ENCODE measurements around the gene PPP1R9A.
"Not testable (repeated sequence)": the region's sequence is repeated elsewhere in the genome, so short reads cannot be mapped to it uniquely, and the experiment has no call there.

Gene PPP1R9A

GRCh38 chr7:94972296-94972695, 64.9 kb downstream of the PPP1R9A start:
- in situ Hi-C loops (cut with MboI; ENCODE audit: low sequenced_read_pairs), result no loop called here

- in situ Hi-C loops (cut with MboI; ENCODE audit: low sequenced_read_pairs), result no loop called here
These were observed 66.5 kb downstream of the PPP1R9A start for GRCh38 chr7:94973844-94974243.

DNA sequence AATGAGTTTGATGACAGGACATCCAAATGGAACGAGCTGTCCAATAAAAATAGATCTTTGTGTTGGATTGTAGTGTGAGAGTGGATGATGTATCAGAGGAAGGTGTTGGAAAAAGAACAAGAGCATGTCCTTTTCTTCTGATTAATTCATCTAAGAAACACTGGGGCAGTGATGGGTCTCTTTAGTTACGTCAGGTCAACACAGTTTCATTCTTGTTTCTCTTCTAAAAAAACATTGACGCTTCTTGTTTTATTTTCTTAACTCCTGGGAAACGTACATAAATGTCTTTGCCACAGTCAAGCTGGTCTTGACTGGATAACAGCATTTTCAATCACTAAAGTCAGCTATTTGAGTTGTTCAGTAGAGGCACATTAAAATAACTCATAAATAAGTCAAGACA, 67.0 kb downstream of the PPP1R9A start:
- in situ Hi-C loops (cut with MboI; ENCODE audit: low sequenced_read_pairs), result no loop called here

DNA sequence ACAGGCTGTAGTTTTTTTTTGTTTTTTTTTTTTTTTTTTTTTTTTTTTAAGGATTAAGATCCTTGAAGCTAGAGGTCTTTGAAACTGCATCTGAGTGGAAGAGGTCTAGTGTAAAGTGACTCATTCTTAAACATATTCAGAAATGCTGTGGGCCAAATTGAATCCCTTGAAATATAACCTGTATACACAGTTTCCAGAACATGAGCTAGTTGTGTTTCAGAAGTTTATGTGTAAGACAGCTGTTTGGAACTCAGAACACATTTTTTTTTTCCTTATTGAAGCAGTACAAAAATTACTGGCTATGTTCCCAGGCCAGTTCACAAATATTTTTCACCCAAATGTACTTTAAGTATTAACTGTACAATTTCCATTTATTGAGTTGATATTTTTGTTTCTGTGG, 67.9 kb downstream of the PPP1R9A start:
- in situ Hi-C loops (cut with MboI; ENCODE audit: low sequenced_read_pairs), result no loop called here

- in situ Hi-C loops (cut with MboI; ENCODE audit: low sequenced_read_pairs), result no loop called here
These were observed 73.2 kb downstream of the PPP1R9A start for GRCh38 chr7:94980418-94981142.

- in situ Hi-C loops (cut with MboI; ENCODE audit: low sequenced_read_pairs), result no loop called here
These were observed 88.5 kb downstream of the PPP1R9A start for GRCh38 chr7:94995921-94996320.

GRCh38 chr7:94996369-94996768, 89.0 kb downstream of the PPP1R9A start:
- in situ Hi-C loops (cut with MboI; ENCODE audit: low sequenced_read_pairs), result no loop called here

DNA sequence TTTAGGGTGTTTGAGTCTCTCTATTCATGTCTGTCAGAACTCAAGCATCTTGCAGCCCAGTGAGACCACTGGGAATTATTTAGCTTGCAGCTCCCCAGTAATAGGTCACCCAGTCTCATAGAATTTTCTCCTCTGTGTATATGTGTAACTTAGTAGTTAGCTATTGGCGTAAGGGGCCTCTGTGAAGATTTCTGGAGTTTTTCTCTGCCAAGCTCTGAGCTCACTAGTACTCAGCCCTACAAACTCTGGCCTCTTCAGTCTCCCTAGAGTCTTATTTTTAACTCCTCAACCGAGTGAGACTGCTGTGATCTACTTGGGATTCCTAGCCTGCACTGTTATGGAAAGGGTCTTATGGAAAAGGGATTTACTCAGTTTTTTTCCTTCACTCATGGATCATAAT, 90.2 kb downstream of the PPP1R9A start:
- in situ Hi-C loops (cut with MboI; ENCODE audit: low sequenced_read_pairs), result no loop called here

- in situ Hi-C loops (cut with MboI; ENCODE audit: low sequenced_read_pairs), result no loop called here
These were observed 91.1 kb downstream of the PPP1R9A start for GRCh38 chr7:94998266-94999068.

GRCh38 chr7:94999069-94999351, 91.6 kb downstream of the PPP1R9A start:
- in situ Hi-C loops (cut with MboI; ENCODE audit: low sequenced_read_pairs), result no loop called here

DNA sequence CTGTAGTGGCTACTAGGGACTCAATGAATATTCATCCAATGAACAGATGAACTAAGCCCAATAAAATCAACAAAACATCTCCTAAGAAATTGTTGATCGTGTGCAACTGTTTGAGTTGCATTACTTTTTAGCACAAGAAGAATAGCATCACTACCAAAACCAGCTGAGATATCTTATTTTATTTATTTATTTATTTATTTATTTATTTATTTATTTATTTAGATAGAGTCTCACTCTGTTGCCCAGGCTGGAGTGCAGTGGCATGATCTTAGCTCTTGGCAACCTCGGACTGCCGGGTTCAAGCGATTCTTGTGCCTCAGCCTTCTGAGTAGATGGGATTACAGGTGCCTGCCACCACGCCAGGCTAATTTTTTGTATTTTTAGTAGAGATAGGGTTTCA, 92.2 kb downstream of the PPP1R9A start:
- in situ Hi-C loops (cut with MboI; ENCODE audit: low sequenced_read_pairs), result not testable (repeated sequence)

DNA sequence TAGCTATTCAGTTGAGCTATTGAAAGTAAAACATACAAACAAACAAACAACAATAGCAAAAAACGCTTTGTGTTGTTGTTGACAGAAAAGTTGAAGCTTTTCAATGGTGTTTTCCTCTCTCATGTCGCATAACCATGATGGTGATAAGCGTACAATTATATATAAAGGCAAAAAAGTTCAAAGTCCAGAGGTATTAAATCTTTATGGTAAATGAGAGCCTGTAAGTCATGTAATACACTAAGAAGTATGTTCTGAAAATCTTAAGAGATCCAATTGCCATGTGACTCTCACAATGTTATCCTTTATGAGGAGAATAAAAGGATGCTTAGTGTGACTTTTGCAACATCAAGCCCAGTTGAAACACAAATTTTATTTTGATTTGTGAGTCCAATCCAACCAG, 93.9 kb downstream of the PPP1R9A start:
- in situ Hi-C loops (cut with MboI; ENCODE audit: low sequenced_read_pairs), result no loop called here

DNA sequence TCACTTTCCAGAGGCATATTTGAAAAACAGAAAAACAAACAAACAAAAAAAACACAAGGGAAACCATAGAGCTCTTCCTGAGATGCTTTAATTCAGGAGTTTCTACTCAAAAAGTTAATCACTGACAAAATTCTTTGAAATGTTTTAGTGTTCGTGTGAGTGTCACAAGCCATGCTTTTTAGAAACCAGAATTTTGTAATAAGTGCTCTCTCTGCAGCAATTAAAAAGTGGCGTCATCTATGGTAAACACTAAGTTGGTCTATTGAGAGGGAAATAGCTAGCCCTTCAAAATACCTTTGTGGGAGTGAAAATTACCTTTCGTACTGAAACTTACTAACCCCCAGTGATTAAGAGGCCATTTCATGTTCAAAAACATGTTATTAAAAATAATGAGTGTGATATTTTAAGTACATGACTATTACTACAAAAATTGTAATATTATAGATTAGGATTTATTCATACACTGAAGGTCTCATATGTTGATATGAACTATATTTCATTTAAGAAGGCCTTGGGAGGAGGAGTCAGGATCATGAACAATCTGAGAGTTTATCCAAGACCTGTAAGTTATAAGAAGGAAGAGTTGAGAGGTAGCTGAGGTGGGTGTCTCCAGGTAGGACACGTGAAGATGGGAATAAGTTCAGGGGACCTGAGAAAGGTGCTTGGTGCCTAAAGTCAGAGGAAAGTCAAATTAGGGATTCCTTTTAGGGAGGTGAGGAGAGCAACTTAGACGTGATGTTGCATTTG, 94.6 kb downstream of the PPP1R9A start:
- in situ Hi-C loops (cut with MboI; ENCODE audit: low sequenced_read_pairs), result no loop called here

GRCh38 chr7:95002775-95003174, 95.4 kb downstream of the PPP1R9A start:
- in situ Hi-C loops (cut with MboI; ENCODE audit: low sequenced_read_pairs), result no loop called here

DNA sequence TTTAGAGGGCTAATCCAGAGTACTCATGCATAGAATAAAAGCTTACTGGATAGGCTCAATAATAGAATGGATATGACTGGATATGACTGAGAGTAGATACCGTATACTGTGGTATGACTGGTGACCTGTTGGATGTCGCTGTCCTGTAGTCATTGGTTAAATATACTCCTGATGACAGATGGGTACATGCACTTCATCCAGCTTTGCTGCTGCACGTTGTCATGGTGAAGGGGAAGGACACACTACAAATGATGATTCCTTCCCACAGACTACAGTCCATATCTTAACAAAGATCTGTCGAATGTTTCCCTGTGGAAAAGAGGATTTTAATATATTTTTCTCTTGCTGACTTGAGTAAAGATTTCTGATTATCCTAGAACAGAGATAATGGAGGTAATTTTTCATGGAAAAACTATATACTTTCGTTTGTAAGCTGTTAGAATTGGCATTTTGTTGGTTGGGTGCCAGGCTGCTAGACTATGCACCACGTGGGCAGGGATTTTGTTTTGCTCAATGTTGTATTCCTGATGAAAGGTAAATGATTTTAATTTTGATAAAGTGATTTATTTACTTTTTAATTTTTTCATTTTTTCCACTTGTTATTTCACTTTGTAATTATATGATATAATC, 97.3 kb downstream of the PPP1R9A start:
- in situ Hi-C loops (cut with MboI; ENCODE audit: low sequenced_read_pairs), result no loop called here

GRCh38 chr7:95006010-95006409, 98.6 kb downstream of the PPP1R9A start:
- in situ Hi-C loops (cut with MboI; ENCODE audit: low sequenced_read_pairs), result no loop called here

DNA sequence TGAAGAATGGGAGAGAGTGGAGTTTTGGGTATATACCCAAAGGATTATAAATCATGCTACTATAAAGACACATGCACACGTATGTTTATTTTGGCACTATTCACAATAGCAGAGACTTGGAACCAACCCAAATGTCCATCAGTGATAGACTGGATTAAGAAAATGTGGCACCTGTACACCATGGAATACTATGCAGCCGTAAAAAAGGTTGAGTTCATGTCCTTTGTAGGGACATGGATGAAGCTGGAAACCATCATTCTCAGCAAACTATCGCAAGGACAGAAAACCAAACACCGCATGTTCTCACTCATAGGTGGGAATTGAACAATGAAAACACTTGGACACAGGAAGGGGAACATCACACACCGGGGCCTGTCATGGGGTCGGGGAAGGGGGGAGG, 101.4 kb downstream of the PPP1R9A start:
- in situ Hi-C loops (cut with MboI; ENCODE audit: low sequenced_read_pairs), result not testable (repeated sequence)

- in situ Hi-C loops (cut with MboI; ENCODE audit: low sequenced_read_pairs), result no loop called here
These were observed 103.9 kb downstream of the PPP1R9A start for GRCh38 chr7:95011146-95011928.

- in situ Hi-C loops (cut with MboI; ENCODE audit: low sequenced_read_pairs), result no loop called here
These were observed 104.6 kb downstream of the PPP1R9A start for GRCh38 chr7:95011995-95012394.

GRCh38 chr7:95018021-95018420, 110.6 kb downstream of the PPP1R9A start:
- in situ Hi-C loops (cut with MboI; ENCODE audit: low sequenced_read_pairs), result no loop called here

DNA sequence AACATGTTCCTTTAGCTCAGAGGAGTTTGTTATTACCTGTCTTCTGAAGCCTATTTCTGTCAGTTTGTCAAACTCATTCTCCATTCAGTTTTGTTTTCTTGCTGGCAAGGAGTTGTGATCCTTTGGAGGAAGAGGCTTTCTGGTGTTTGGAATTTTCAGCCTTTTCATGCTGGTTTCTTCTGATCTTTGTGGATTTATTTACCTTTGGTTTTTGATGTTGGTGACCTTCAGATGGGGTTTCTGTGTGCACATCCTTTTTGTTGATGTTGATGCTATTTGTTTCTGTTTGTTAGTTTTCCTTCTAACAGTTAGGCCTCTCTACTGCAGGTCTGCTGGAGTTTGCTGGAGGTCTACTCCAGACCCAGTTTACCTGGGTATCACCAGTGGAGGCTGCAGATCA, 118.6 kb downstream of the PPP1R9A start:
- in situ Hi-C loops (cut with MboI; ENCODE audit: low sequenced_read_pairs), result no loop called here
